Measurements from ENCODE around the gene UPB1. TPM values are rescaled to one million over a fixed set of nuclear protein-coding genes. Genes with fewer than 3 reads are reported as not detected.

The UPB1 gene
- total and polyA plus RNA-seq, 4 donors = 7.1 to 115 (median 58.8) TPM

DNA sequence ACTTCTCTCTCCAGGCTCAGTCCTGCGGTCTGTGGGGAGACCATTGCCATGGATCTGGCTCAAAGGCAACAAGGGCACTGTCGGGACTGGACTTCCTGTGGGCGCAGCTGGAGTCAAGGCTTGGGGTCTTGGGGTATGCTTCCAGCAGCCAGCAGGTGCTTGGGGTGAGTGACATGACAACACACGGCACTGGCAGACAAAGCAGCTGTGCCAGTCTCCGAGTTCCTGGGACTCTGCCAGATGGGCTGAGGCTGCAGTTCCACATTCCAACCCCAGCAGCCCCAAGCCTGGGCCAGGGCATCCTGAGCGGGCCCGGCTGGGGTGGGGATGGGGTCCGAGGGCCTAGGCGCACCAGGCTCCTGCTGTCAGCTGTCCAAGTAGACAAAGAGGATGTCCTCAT is 47.5 kb downstream of the UPB1 start:
- Histone ChIP-seq H3K27me3 (ENCODE audit: control insufficient read depth in 4 of 4, insufficient read depth in 4 of 4, low read length in 3 of 4) (no peaks in the 10 kb centered on the region), H3K9me3 (ENCODE audit: control insufficient read depth in 4 of 4, low read length in 3 of 4) (no peaks in the 10 kb centered on the region), H3K4me3 (ENCODE audit: low read depth in 1 of 3, low read length in 3 of 3) (no peak overlapping the region), H3K36me3 (ENCODE audit: control insufficient read depth in 4 of 4, insufficient read depth in 3 of 4, low read depth in 1 of 4, low read length in 3 of 4) (peaks cover 18 to 42% (median 34%) of the 10 kb centered on the region in 4 donors), H3K27ac (ENCODE audit: low read depth in 1 of 2, low read length in 2 of 2) (peak overlapping the region; percentile 84 to 97), H3K4me1 (ENCODE audit: control insufficient read depth in 4 of 4, insufficient read depth in 4 of 4, low read length in 3 of 4) (peaks cover 14 to 63% (median 35%) of the 10 kb centered on the region in 4 donors), H3K9ac (ENCODE audit: low read depth in 1 of 2, low read length in 2 of 2) (no peak overlapping the region)
- 43% methylated on average over 9 of the region's 9 CpGs for WGBS
- TF ChIP-seq NR2F2 (IDR thresholded peaks at IDR 0.05) = no peak
- TF ChIP-seq RAD21 (IDR thresholded peaks at IDR 0.05) = peak in 1 of 2 donors; percentile 46
- no peak for TF ChIP-seq TAF1 (conservative IDR thresholded peaks at IDR 0.05)
- no peak for TF ChIP-seq SP1 (IDR thresholded peaks at IDR 0.05)
- TF ChIP-seq CTCF (IDR thresholded peaks at IDR 0.05; ENCODE audit: low read depth, low read length, missing input control) = peak; percentile 28
- DNase-seq (ENCODE audit: low spot score) = no peak

DNA sequence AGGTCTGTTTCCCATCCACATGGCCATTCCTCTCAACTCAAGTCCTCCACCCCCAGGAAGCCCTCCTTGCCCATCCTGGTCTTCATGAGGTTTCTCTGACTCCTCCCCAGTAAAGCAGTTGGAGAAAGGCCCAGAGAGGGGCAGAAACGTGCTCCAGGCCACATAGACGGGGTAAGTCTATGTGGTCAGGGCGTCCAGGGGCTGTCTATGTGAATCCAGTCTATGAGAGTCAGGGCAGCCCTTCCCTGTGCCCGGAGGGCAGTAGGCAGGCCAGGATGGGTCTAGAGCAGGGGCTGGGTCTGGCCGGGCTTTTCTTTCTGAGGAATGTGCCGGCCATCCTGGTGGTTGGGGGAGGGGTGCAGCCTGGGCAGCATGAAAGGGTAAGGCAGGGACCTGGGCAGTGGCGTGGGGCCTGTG is 48.1 kb downstream of the UPB1 start:
- 41% methylated on average over 7 of the region's 7 CpGs for WGBS
- TF ChIP-seq REST (IDR thresholded peaks at IDR 0.05) (no peak), YY1 (IDR thresholded peaks at IDR 0.05) (peak; percentile 30)
- peaks cover 14 to 68% (median 38%) of the 10 kb centered on the region in 4 donors for H3K4me1 ChIP-seq (ENCODE audit: control insufficient read depth in 4 of 4, insufficient read depth in 4 of 4, low read length in 3 of 4)
- no peaks in the 10 kb centered on the region for H3K9me3 ChIP-seq (ENCODE audit: control insufficient read depth in 4 of 4, low read length in 3 of 4)
- peaks cover 18 to 46% (median 39%) of the 10 kb centered on the region in 4 donors for H3K36me3 ChIP-seq (ENCODE audit: control insufficient read depth in 4 of 4, insufficient read depth in 3 of 4, low read depth in 1 of 4, low read length in 3 of 4)
- no peaks in the 10 kb centered on the region for H3K27me3 ChIP-seq (ENCODE audit: control insufficient read depth in 4 of 4, insufficient read depth in 4 of 4, low read length in 3 of 4)
- H3K9ac ChIP-seq (ENCODE audit: low read depth in 1 of 2, low read length in 2 of 2) = no peak overlapping the region
- DNase-seq (ENCODE audit: low spot score) = no peak
- peak overlapping the region; percentile 84 to 97 for H3K27ac ChIP-seq (ENCODE audit: low read depth in 1 of 2, low read length in 2 of 2)
- H3K4me3 ChIP-seq (ENCODE audit: low read depth in 1 of 3, low read length in 3 of 3) = no peak overlapping the region

- 50% methylated on average over 11 of the region's 11 CpGs for WGBS
- H3K4me1 ChIP-seq (ENCODE audit: control insufficient read depth in 4 of 4, insufficient read depth in 4 of 4, low read length in 3 of 4) = peaks cover 15 to 70% (median 41%) of the 10 kb centered on the region in 4 donors
- H3K4me3 ChIP-seq (ENCODE audit: low read depth in 1 of 3, low read length in 3 of 3) = no peak overlapping the region
- H3K9ac ChIP-seq (ENCODE audit: low read depth in 1 of 2, low read length in 2 of 2) = peak overlapping the region in 1 of 2 donors; percentile 40
- H3K27ac ChIP-seq (ENCODE audit: low read depth in 1 of 2, low read length in 2 of 2) = peak overlapping the region; percentile 84 to 97
- peaks cover 18 to 49% (median 40%) of the 10 kb centered on the region in 4 donors for H3K36me3 ChIP-seq (ENCODE audit: control insufficient read depth in 4 of 4, insufficient read depth in 3 of 4, low read depth in 1 of 4, low read length in 3 of 4)
- DNase-seq (ENCODE audit: low spot score) = no peak
- no peaks in the 10 kb centered on the region for H3K27me3 ChIP-seq (ENCODE audit: control insufficient read depth in 4 of 4, insufficient read depth in 4 of 4, low read length in 3 of 4)
- no peaks in the 10 kb centered on the region for H3K9me3 ChIP-seq (ENCODE audit: control insufficient read depth in 4 of 4, low read length in 3 of 4)
- TF ChIP-seq CTCF (IDR thresholded peaks at IDR 0.05; ENCODE audit: low read depth, low read length, missing input control) (no peak), GABPA (IDR thresholded peaks at IDR 0.05 in 1 of 2, conservative IDR thresholded peaks at IDR 0.05 in 1 of 2) (no peak), HNF4A (conservative IDR thresholded peaks at IDR 0.05) (peak; percentile 66 to 78), SP1 (IDR thresholded peaks at IDR 0.05) (peak; percentile 52), NR2F2 (IDR thresholded peaks at IDR 0.05) (no peak), RAD21 (IDR thresholded peaks at IDR 0.05) (peak in 1 of 2 donors; percentile 29), JUND (IDR thresholded peaks at IDR 0.05) (peak in 1 of 2 donors; percentile 10), RXRA (IDR thresholded peaks at IDR 0.05) (peak; percentile 93 to 98), FOXA1 (IDR thresholded peaks at IDR 0.05) (no peak)
- TF ChIP-seq, protein P1, sequence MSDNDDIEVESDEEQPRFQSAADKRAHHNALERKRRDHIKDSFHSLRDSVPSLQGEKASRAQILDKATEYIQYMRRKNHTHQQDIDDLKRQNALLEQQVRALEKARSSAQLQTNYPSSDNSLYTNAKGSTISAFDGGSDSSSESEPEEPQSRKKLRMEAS (IDR thresholded peaks at IDR 0.05) = no peak
Observed at GRCh38 chr22:24543679-24544243, 48.6 kb downstream of the UPB1 start.

Measured in liver (tissue), 9 donors.